B cell (primary cell): ENCODE results near the gene PLIN4. TPM values are rescaled to one million over a fixed set of nuclear protein-coding genes. Genes with fewer than 3 reads are reported as not detected.

Experiments used
- ATAC-seq: fragments of 200-7000 bp; cut with Tn5 transposase; one replicate; pipeline ENCODE4 v1.10.0; 2021; ENCODE audit warnings: low read depth, mild to moderate bottlenecking, moderate number of reproducible peaks, moderate library complexity
- CTCF ChIA-PET: fragments of 350-600 bp; sonication (Branson Sonifier 250); formaldehyde crosslinking; loops from one replicate; lab custom pipeline; 2021; ENCODE audit warnings: antibody characterized with exemption, inconsistent platforms; lab: Charles Lee
- POLR2A ChIA-PET: fragments of 350-600 bp; sonication (Branson Sonifier 250); formaldehyde crosslinking; loops from one replicate; lab custom pipeline; 2021; ENCODE audit warnings: antibody characterized with exemption; lab: Charles Lee
- DNase-seq: peaks from one replicate; pipeline ENCODE4 v3.0.0; 2013
- H2AFZ ChIP-seq: 2 replicates; pipeline ENCODE4 v1.6.1; 2012; ENCODE audit warnings: mild to moderate bottlenecking, low read depth, low read length; ENCODE audit not compliant: insufficient read depth, poor library complexity, severe bottlenecking
- H3K27ac ChIP-seq, 2 donors: 1 replicate in 1 of 2; 2 replicates in 1 of 2; pipeline ENCODE4 v1.5.1; 2012 to 2013; ENCODE audit warnings: low read length in 2 of 2, mild to moderate bottlenecking in 2 of 2, moderate library complexity in 1 of 2
- H3K27me3 ChIP-seq, 4 experiments: fragments of 200-600 bp in 1 of 4; sonication (generic) in 1 of 4; replicated peaks in 1 of 4; 1 replicate in 2 of 4; 2 replicates in 2 of 4; pipeline versions ENCODE4 v1.6.1 to v1.7.0; 2013 to 2016; ENCODE audit warnings: low read length in 3 of 4, mild to moderate bottlenecking in 2 of 4, mixed read lengths in 1 of 4, moderate library complexity in 1 of 4; ENCODE audit not compliant: insufficient read depth in 4 of 4, control insufficient read depth in 3 of 4; ENCODE audit errors: control extremely low read depth in 1 of 4
- H3K36me3 ChIP-seq, 2 experiments: replicated peaks in 1 of 2; 1 replicate in 1 of 2; 2 replicates in 1 of 2; pipeline versions ENCODE4 v1.6.1 to v1.7.1; 2013; ENCODE audit warnings: low read length in 1 of 2; ENCODE audit not compliant: insufficient read depth in 2 of 2, control insufficient read depth in 1 of 2; ENCODE audit errors: control extremely low read depth in 1 of 2, extremely low read depth in 1 of 2
- H3K4me1 ChIP-seq, 2 donors: fragments of 200-600 bp in 1 of 2; sonication (generic) in 1 of 2; 1 replicate in 1 of 2; 2 replicates in 1 of 2; pipeline versions ENCODE4 v1.5.1 to v1.6.1; 2013 to 2017; ENCODE audit warnings: low read length in 2 of 2; ENCODE audit not compliant: control insufficient read depth in 2 of 2, insufficient read depth in 2 of 2
- H3K4me2 ChIP-seq: replicated peaks from 2 replicates; pipeline ENCODE3; 2012; ENCODE audit warnings: mild to moderate bottlenecking, low read depth, low read length; ENCODE audit not compliant: poor library complexity, severe bottlenecking
- H3K4me3 ChIP-seq, 5 experiments: fragments of 200-600 bp in 1 of 5; sonication (generic) in 1 of 5; 1 replicate in 3 of 5; 2 replicates in 2 of 5; pipeline versions ENCODE4 v1.5.1 to v1.7.0; 2011 to 2016; ENCODE audit warnings: low read length in 4 of 5, mild to moderate bottlenecking in 4 of 5, low read depth in 2 of 5, control low read depth in 1 of 5, moderate library complexity in 1 of 5; ENCODE audit not compliant: insufficient read depth in 1 of 5; ENCODE audit errors: control extremely low read depth in 1 of 5, extremely low read depth in 1 of 5
- H3K79me2 ChIP-seq: fragments of 200-600 bp; sonication (generic); one replicate; pipeline ENCODE4 v1.6.0; 2016; ENCODE audit warnings: low read length; ENCODE audit not compliant: control insufficient read depth, insufficient read depth
- H3K9ac ChIP-seq: fragments of 200-600 bp; sonication (generic); 2 replicates; pipeline ENCODE4 v1.6.1; 2017; ENCODE audit warnings: mild to moderate bottlenecking, low read length, moderate library complexity
- H3K9me3 ChIP-seq, 3 donors: one replicate each; pipeline versions ENCODE4 v1.6.1 to v1.7.1; 2013; ENCODE audit warnings: low read length in 2 of 3; ENCODE audit not compliant: control insufficient read depth in 2 of 3, insufficient read depth in 1 of 3; ENCODE audit errors: control extremely low read depth in 1 of 3
- H4K20me1 ChIP-seq: 2 replicates; pipeline ENCODE4 v1.6.0; 2012; ENCODE audit warnings: mild to moderate bottlenecking, low read length; ENCODE audit not compliant: insufficient read depth, control insufficient read depth, poor library complexity, severe bottlenecking
- H3K27ac Mint-ChIP-seq: one replicate; pipeline ENCODE4 v1.8.0; 2021; ENCODE audit warnings: mixed read lengths
- H3K27me3 Mint-ChIP-seq: one replicate; pipeline ENCODE4 v1.8.0; 2021; ENCODE audit warnings: mixed read lengths
- H3K4me1 Mint-ChIP-seq: one replicate; pipeline ENCODE4 v1.8.0; 2021; ENCODE audit warnings: mixed read lengths
- H3K4me3 Mint-ChIP-seq: one replicate; pipeline ENCODE4 v1.8.0; 2021; ENCODE audit warnings: mixed read lengths
- H3K9me3 Mint-ChIP-seq: one replicate; pipeline ENCODE4 v1.8.0; 2022; ENCODE audit warnings: mixed read lengths; ENCODE audit not compliant: insufficient read depth
- EZH2 ChIP-seq: IDR thresholded peaks from 2 replicates; pipeline ENCODE4 v1.6.1; 2012; ENCODE audit warnings: borderline replicate concordance, low read depth, mild to moderate bottlenecking, moderate library complexity, low read length; ENCODE audit not compliant: insufficient read depth, poor library complexity, severe bottlenecking
- WGBS: methylation state at CpG from one replicate; pipeline ENCODE4 v1.1.5; 2013; ENCODE audit warnings: missing lambda C conversion rate; ENCODE audit not compliant: insufficient coverage; 5-methylcytosine and 5-hydroxymethylcytosine counted together
- intact Hi-C: fragments of 100-400 bp; cut with micrococcal nuclease; formaldehyde crosslinking; loops from one replicate; pipeline ENCODE4 v1.10.0; 2022
- polyA plus RNA-seq: library from polyadenylated mRNA; depleted of rRNA; stranded (reverse); fragments of >200 nt; gene quantifications from 2 replicates; pipeline ENCODE4 v1.2.3, GENCODE V29; 2012
- total RNA-seq, 2 donors: library from RNA; stranded (reverse); fragments of 120-200 nt in 1 of 2; gene quantifications; 1 replicate in 1 of 2; 2 replicates in 1 of 2; pipeline versions ENCODE4 v1.2.3 to v1.2.4, GENCODE V29; 2013 to 2022
- TF ChIP-seq, protein P1 (sequence below): fragments of 200-600 bp; IDR thresholded peaks from one replicate; pipeline ENCODE4 v1.8.0; 2022; ENCODE audit warnings: antibody characterized with exemption, mild to moderate bottlenecking

The PLIN4 gene
- total and polyA plus RNA-seq, 2 donors (not counting 1 experiment from before 2014, with no cell fraction given), result 0.04 to 0.07 TPM

DNA sequence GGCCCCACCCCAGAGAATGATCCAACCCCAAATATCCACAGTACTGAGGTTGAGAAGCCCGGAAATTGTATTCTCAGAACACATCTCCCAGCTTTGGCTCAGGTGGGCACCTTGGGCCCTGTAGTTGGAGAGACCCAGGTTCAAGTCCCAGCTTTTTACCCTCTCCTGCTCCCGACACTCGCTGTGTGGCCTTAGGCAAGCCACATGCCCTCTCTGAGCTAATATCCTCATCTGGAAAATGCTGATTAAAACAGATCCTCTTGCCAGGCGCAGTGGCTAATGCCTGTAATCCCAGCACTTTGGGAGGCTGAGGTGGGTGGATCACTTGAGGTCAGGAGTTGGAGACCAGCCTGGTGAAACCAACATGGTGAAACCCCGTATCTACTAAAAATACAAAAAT lies 2.6 kb downstream of the PLIN4 start:
- 90% methylated on average over 3 of the region's 5 CpGs for WGBS
- Histone ChIP-seq H3K9me3 (peaks cover 0 to 14% (median 0%) of the 10 kb centered on the region in 3 donors), H3K4me2 (no peak overlapping the region), H3K27ac (no peak overlapping the region), H3K36me3 (no peaks in the 10 kb centered on the region), H3K79me2 (no peaks in the 10 kb centered on the region), H4K20me1 (no peaks in the 10 kb centered on the region), H3K4me1 (no peaks in the 10 kb centered on the region), H2AFZ (no peak overlapping the region), H3K4me3 (no peak overlapping the region), H3K27me3 (peaks cover 0 to 2% (median 0%) of the 10 kb centered on the region in 4 experiments), H3K9ac (no peak overlapping the region)
- intact Hi-C loops, result no loop called here
- CTCF ChIA-PET, result no interaction called here
- H3K27me3 Mint-ChIP-seq, result peaks cover 3% of the 10 kb centered on the region
- no peak for ATAC-seq
- no peak for DNase-seq
- TF ChIP-seq, protein P1, sequence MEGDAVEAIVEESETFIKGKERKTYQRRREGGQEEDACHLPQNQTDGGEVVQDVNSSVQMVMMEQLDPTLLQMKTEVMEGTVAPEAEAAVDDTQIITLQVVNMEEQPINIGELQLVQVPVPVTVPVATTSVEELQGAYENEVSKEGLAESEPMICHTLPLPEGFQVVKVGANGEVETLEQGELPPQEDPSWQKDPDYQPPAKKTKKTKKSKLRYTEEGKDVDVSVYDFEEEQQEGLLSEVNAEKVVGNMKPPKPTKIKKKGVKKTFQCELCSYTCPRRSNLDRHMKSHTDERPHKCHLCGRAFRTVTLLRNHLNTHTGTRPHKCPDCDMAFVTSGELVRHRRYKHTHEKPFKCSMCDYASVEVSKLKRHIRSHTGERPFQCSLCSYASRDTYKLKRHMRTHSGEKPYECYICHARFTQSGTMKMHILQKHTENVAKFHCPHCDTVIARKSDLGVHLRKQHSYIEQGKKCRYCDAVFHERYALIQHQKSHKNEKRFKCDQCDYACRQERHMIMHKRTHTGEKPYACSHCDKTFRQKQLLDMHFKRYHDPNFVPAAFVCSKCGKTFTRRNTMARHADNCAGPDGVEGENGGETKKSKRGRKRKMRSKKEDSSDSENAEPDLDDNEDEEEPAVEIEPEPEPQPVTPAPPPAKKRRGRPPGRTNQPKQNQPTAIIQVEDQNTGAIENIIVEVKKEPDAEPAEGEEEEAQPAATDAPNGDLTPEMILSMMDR, result no peak
- H3K4me3 Mint-ChIP-seq, result no peak overlapping the region
- no peaks in the 10 kb centered on the region for H3K4me1 Mint-ChIP-seq
- POLR2A ChIA-PET, result interaction anchor here (1.1 kb wide), 1 partner anchor 9 kb away, joined by 6 read pairs; no protein-coding TSS in a partner anchor
- H3K9me3 Mint-ChIP-seq, result no peaks in the 10 kb centered on the region
- H3K27ac Mint-ChIP-seq, result no peak overlapping the region

GRCh38 chr19:4513248-4513647 lies 5.0 kb downstream of the PLIN4 start:
- WGBS, result 92% methylated on average over 17 of the region's 17 CpGs
- H3K27ac Mint-ChIP-seq, result no peak overlapping the region
- H3K9me3 Mint-ChIP-seq, result no peaks in the 10 kb centered on the region
- TF ChIP-seq EZH2, result no peak
- TF ChIP-seq, protein P1, result no peak
- no peak overlapping the region for H3K4me3 ChIP-seq
- H3K27me3 Mint-ChIP-seq, result no peaks in the 10 kb centered on the region
- H3K36me3 ChIP-seq, result no peaks in the 10 kb centered on the region
- H2AFZ ChIP-seq, result no peak overlapping the region
- no peak overlapping the region for H3K9ac ChIP-seq
- H3K4me3 Mint-ChIP-seq, result no peak overlapping the region
- CTCF ChIA-PET, result no interaction called here
- H3K4me2 ChIP-seq, result no peak overlapping the region
- H3K27me3 ChIP-seq, result peaks cover 0 to 2% (median 0%) of the 10 kb centered on the region in 4 experiments
- POLR2A ChIA-PET, result no interaction called here
- H3K4me1 ChIP-seq, result no peaks in the 10 kb centered on the region
- no peaks in the 10 kb centered on the region for H4K20me1 ChIP-seq
- H3K79me2 ChIP-seq, result no peaks in the 10 kb centered on the region
- peaks cover 0 to 17% (median 0%) of the 10 kb centered on the region in 3 donors for H3K9me3 ChIP-seq
- no peak overlapping the region for H3K27ac ChIP-seq
- DNase-seq (no peak), ATAC-seq (no peak)
- H3K4me1 Mint-ChIP-seq, result no peaks in the 10 kb centered on the region
- intact Hi-C loops, result no loop called here
